HCT116 (cell line): ENCODE results near the gene HACD4. TPM values are rescaled to one million over a fixed set of nuclear protein-coding genes. Genes with fewer than 3 reads are reported as not detected.

Experiments
- ATAC-seq: fragments of 200-7000 bp; cut with Tn5 transposase; 2 replicates; pipeline ENCODE4 v1.9.1; 2020; ENCODE audit warnings: mild to moderate bottlenecking, moderate library complexity
- BruUV-seq: library from RNA; stranded (reverse); fragments of 400-500 nt; replicated peaks from 2 replicates; lab custom pipeline; 2021; lab: Mats Ljungman, UMichigan
- CTCF ChIA-PET: fragments of 300-600 bp; sonication (Branson Sonifier 250); formaldehyde crosslinking; loops from one replicate; lab custom pipeline; 2021; ENCODE audit warnings: antibody characterized with exemption; lab: Charles Lee
- POLR2A ChIA-PET: fragments of 300-600, 350-600 bp; sonication (Branson Sonifier 250); formaldehyde crosslinking; loops from one replicate; lab custom pipeline; 2021; ENCODE audit warnings: antibody characterized with exemption; lab: Charles Lee
- RAD21 ChIA-PET, 2 experiments: fragments of 300-600 bp; sonication (Branson Sonifier 250); formaldehyde crosslinking; loops; one replicate each; lab custom pipeline; 2023; ENCODE audit warnings: low total read pairs in 2 of 2; ENCODE audit not compliant: uncharacterized antibody in 2 of 2, unreplicated experiment in 2 of 2, low non-redundant PET in 1 of 2; lab: Charles Lee
- DNase-seq: peaks from one replicate; pipeline ENCODE4 v3.0.0-alpha.2; 2010; ENCODE audit warnings: low read depth, low spot score
- H2AFZ ChIP-seq: fragments of 200-600 bp; shearing (Covaris generic), sonication (generic); 2 replicates; pipeline ENCODE4 v1.6.1; 2017; ENCODE audit warnings: low read depth, mixed run types, mixed read lengths, antibody characterized with exemption, low read length; ENCODE audit not compliant: poor library complexity, severe bottlenecking
- H3K27ac ChIP-seq: 2 replicates; pipeline ENCODE4 v1.5.1; 2012; ENCODE audit warnings: low read depth, low read length
- H3K27me3 ChIP-seq: fragments of 200-600 bp; sonication (generic); 2 replicates; pipeline ENCODE4 v1.6.1; 2016; ENCODE audit warnings: mixed run types, low read length, mixed read lengths; ENCODE audit not compliant: insufficient read depth
- H3K36me3 ChIP-seq, 2 experiments: fragments of 200-500 bp in 1 of 2; fragments of 200-600 bp in 1 of 2; sonication (Bioruptor generic) in 1 of 2; sonication (generic) in 1 of 2; 2 replicates each; pipeline versions ENCODE4 v1.5.1 to v1.6.1; 2014 to 2016; ENCODE audit warnings: low read length in 2 of 2, inconsistent platforms in 1 of 2, mixed read lengths in 1 of 2, mixed run types in 1 of 2; ENCODE audit not compliant: insufficient read depth in 2 of 2, control insufficient read depth in 1 of 2
- H3K4me1 ChIP-seq, 2 experiments: fragments of 200-600 bp in 1 of 2; sonication (generic) in 1 of 2; 2 replicates each; pipeline versions ENCODE4 v1.5.1 to v1.6.1; 2012 to 2017; ENCODE audit warnings: low read length in 2 of 2, inconsistent platforms in 1 of 2, mild to moderate bottlenecking in 1 of 2, mixed read lengths in 1 of 2, mixed run types in 1 of 2, moderate library complexity in 1 of 2; ENCODE audit not compliant: insufficient read depth in 2 of 2, control insufficient read depth in 1 of 2
- H3K4me2 ChIP-seq: fragments of 200-600 bp; sonication (generic); 2 replicates; pipeline ENCODE4 v1.6.1; 2017; ENCODE audit warnings: mixed run types, low read length, mixed read lengths
- H3K4me3 ChIP-seq, 2 experiments: fragments of 200-600 bp in 1 of 2; sonication (generic) in 1 of 2; replicated peaks in 1 of 2; 2 replicates each; pipeline ENCODE4 v1.5.1; 2011 to 2016; ENCODE audit warnings: low read length in 2 of 2, control low read depth in 1 of 2, low read depth in 1 of 2, mild to moderate bottlenecking in 1 of 2, mixed read lengths in 1 of 2, mixed run types in 1 of 2
- H3K79me2 ChIP-seq: fragments of 200-600 bp; sonication (generic); 2 replicates; pipeline ENCODE4 v1.6.1; 2017; ENCODE audit warnings: mild to moderate bottlenecking, mixed run types, low read length, moderate library complexity, mixed read lengths; ENCODE audit not compliant: insufficient read depth
- H3K9ac ChIP-seq: fragments of 200-600 bp; sonication (generic); 2 replicates; pipeline ENCODE4 v1.6.1; 2016; ENCODE audit warnings: low read length, mixed read lengths
- H3K9me2 ChIP-seq: fragments of 200-600 bp; sonication (generic), shearing (Covaris generic); 2 replicates; pipeline ENCODE4 v1.6.1; 2017; ENCODE audit warnings: mixed run types, mild to moderate bottlenecking, moderate library complexity; ENCODE audit not compliant: insufficient read depth
- H3K9me3 ChIP-seq, 2 experiments: fragments of 200-500 bp in 1 of 2; fragments of 200-600 bp in 1 of 2; sonication (Bioruptor generic) in 1 of 2; sonication (generic) in 1 of 2; 2 replicates each; pipeline ENCODE4 v1.6.1; 2014 to 2017; ENCODE audit warnings: low read length in 2 of 2, mixed read lengths in 2 of 2, inconsistent platforms in 1 of 2, low read depth in 1 of 2, mild to moderate bottlenecking in 1 of 2, mixed run types in 1 of 2, moderate library complexity in 1 of 2; ENCODE audit not compliant: control insufficient read depth in 1 of 2, insufficient read depth in 1 of 2
- H4K20me1 ChIP-seq: fragments of 200-600 bp; sonication (generic), shearing (Covaris generic); 2 replicates; pipeline ENCODE4 v1.6.1; 2017; ENCODE audit warnings: mixed run types, mild to moderate bottlenecking, moderate library complexity; ENCODE audit not compliant: insufficient read depth
- CBX3 ChIP-seq: IDR thresholded peaks from 2 replicates; pipeline ENCODE4 v1.6.1; 2012; ENCODE audit warnings: low read depth
- CEBPB ChIP-seq: IDR thresholded peaks from 2 replicates; pipeline ENCODE4 v1.6.1; 2012; ENCODE audit warnings: low read depth
- CTCF ChIP-seq, 3 experiments: fragments of 200-600 bp in 1 of 3; sonication (generic) in 1 of 3; IDR thresholded peaks in 2 of 3; conservative IDR thresholded peaks in 1 of 3; 2 replicates each; pipeline ENCODE4 v1.5.1; 2012 to 2017; ENCODE audit warnings: low read depth in 2 of 3, low read length in 2 of 3, antibody characterized with exemption in 1 of 3, borderline replicate concordance in 1 of 3, control low read depth in 1 of 3, mild to moderate bottlenecking in 1 of 3, mixed read lengths in 1 of 3, mixed run types in 1 of 3, moderate library complexity in 1 of 3; ENCODE audit not compliant: insufficient read depth in 1 of 3
- EGR1 ChIP-seq: IDR thresholded peaks from 2 replicates; pipeline ENCODE4 v1.6.1; 2012; ENCODE audit warnings: low read depth
- ELF1 ChIP-seq: IDR thresholded peaks from 2 replicates; pipeline ENCODE4 v1.6.1; 2012; ENCODE audit warnings: low read depth, borderline replicate concordance
- EZH2 ChIP-seq: fragments of 200-600 bp; sonication (generic); IDR thresholded peaks from 2 replicates; pipeline ENCODE4 v1.6.1; 2017; ENCODE audit warnings: antibody characterized with exemption, mixed run types
- EZH2phosphoT487 ChIP-seq: fragments of 200-600 bp; IDR thresholded peaks from 2 replicates; pipeline ENCODE4 v1.6.1; 2018; ENCODE audit warnings: antibody characterized with exemption, borderline replicate concordance
- FOSL1 ChIP-seq: IDR thresholded peaks from 2 replicates; pipeline ENCODE4 v1.6.1; 2012; ENCODE audit warnings: low read depth
- MAX ChIP-seq: IDR thresholded peaks from 2 replicates; pipeline ENCODE4 v1.6.1; 2012
- POLR2AphosphoS5 ChIP-seq: IDR thresholded peaks from 2 replicates; pipeline ENCODE4 v1.6.1; 2011; ENCODE audit warnings: mild to moderate bottlenecking, low read depth, low read length, moderate library complexity
- RAD21 ChIP-seq: IDR thresholded peaks from 2 replicates; pipeline ENCODE4 v1.6.1; 2012; ENCODE audit warnings: low read depth, mild to moderate bottlenecking
- SIN3A ChIP-seq: IDR thresholded peaks from 2 replicates; pipeline ENCODE4 v1.6.1; 2012; ENCODE audit warnings: low read depth
- SP1 ChIP-seq: IDR thresholded peaks from 2 replicates; pipeline ENCODE4 v1.6.1; 2012; ENCODE audit warnings: low read depth
- TCF7L2 ChIP-seq: IDR thresholded peaks from 2 replicates; pipeline ENCODE4 v1.7.0; 2011; ENCODE audit warnings: borderline replicate concordance, inconsistent platforms; ENCODE audit not compliant: insufficient read depth, insufficient read length; ENCODE audit errors: extremely low read depth
- ZFX ChIP-seq: fragments of 450-650 bp; IDR thresholded peaks from 2 replicates; pipeline ENCODE4 v1.6.1; 2017
- intact Hi-C: fragments of 100-400 bp; cut with micrococcal nuclease; formaldehyde crosslinking; loops from 2 replicates; pipeline ENCODE4 v1.10.0; 2022
- total RNA-seq: library from RNA; stranded (reverse); gene quantifications from one replicate; pipeline ENCODE4 v1.2.1, GENCODE V29; 2021; ENCODE audit not compliant: unreplicated experiment
- TF ChIP-seq, protein P1 (sequence below): IDR thresholded peaks from 2 replicates; pipeline ENCODE4 v1.6.1; 2011; ENCODE audit warnings: mild to moderate bottlenecking, low read length, moderate library complexity; ENCODE audit not compliant: insufficient replicate concordance; ENCODE audit errors: extremely low read depth

The HACD4 gene
- total RNA-seq, 1 experiment from 2014 or later = not detected

- no peak overlapping the region for H3K4me2 ChIP-seq
These were observed 41.5 kb downstream of the HACD4 start for GRCh38 chr9:20989923-20990341.

More at GRCh38 chr9:20989923-20990341, 41.5 kb downstream of the HACD4 start:
- ATAC-seq (no peak), DNase-seq (no peak)
- Histone ChIP-seq H3K9me2 (no peaks in the 10 kb centered on the region), H3K36me3 (no peaks in the 10 kb centered on the region), H3K4me1 (no peaks in the 10 kb centered on the region), H4K20me1 (no peaks in the 10 kb centered on the region), H2AFZ (no peak overlapping the region), H3K27ac (no peak overlapping the region), H3K27me3 (no peaks in the 10 kb centered on the region), H3K9me3 (no peaks in the 10 kb centered on the region), H3K9ac (no peak overlapping the region)
- no TSS peak for BruUV-seq
- intact Hi-C loops = no loop called here
- CTCF ChIA-PET = no interaction called here
- RAD21 ChIA-PET = no interaction called here
- POLR2A ChIA-PET = no interaction called here
- TF ChIP-seq FOSL1 (no peak), CEBPB (no peak), TCF7L2 (no peak), SIN3A (no peak), POLR2AphosphoS5 (no peak), SP1 (no peak), CTCF (IDR thresholded peaks at IDR 0.05 in 2 of 3, conservative IDR thresholded peaks at IDR 0.05 in 1 of 3; ENCODE audit: borderline replicate concordance in 1 of 3, insufficient read depth in 1 of 3, low read depth in 2 of 3, low read length in 2 of 3) (no peak), MAX (no peak), CBX3 (no peak), RAD21 (no peak), ELF1 (no peak), EZH2phosphoT487 (no peak), EGR1 (no peak), ZFX (no peak), EZH2 (no peak)
- TF ChIP-seq, protein P1, sequence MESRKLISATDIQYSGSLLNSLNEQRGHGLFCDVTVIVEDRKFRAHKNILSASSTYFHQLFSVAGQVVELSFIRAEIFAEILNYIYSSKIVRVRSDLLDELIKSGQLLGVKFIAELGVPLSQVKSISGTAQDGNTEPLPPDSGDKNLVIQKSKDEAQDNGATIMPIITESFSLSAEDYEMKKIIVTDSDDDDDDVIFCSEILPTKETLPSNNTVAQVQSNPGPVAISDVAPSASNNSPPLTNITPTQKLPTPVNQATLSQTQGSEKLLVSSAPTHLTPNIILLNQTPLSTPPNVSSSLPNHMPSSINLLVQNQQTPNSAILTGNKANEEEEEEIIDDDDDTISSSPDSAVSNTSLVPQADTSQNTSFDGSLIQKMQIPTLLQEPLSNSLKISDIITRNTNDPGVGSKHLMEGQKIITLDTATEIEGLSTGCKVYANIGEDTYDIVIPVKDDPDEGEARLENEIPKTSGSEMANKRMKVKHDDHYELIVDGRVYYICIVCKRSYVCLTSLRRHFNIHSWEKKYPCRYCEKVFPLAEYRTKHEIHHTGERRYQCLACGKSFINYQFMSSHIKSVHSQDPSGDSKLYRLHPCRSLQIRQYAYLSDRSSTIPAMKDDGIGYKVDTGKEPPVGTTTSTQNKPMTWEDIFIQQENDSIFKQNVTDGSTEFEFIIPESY = no peak
- TF ChIP-seq, all 23 proteins: peak for 0
- Histone ChIP-seq H3K4me3 (no peak overlapping the region), H3K79me2 (no peaks in the 10 kb centered on the region)
